Activated CD4-positive, alpha-beta T cell treated with anti-CD3 and anti-CD28 coated beads, Interleukin-2, amount 50 U/mL, for 48 hours (primary cell): ENCODE results near the gene SFI1.
A peak's percentile ranks its signal among the peaks of the same experiment; 100 is the strongest.

ENCODE experiments used
- DNase-seq, 2 experiments: peaks; one replicate each; pipeline ENCODE4 v3.0.0-alpha.2; 2020

The SFI1 gene

DNA sequence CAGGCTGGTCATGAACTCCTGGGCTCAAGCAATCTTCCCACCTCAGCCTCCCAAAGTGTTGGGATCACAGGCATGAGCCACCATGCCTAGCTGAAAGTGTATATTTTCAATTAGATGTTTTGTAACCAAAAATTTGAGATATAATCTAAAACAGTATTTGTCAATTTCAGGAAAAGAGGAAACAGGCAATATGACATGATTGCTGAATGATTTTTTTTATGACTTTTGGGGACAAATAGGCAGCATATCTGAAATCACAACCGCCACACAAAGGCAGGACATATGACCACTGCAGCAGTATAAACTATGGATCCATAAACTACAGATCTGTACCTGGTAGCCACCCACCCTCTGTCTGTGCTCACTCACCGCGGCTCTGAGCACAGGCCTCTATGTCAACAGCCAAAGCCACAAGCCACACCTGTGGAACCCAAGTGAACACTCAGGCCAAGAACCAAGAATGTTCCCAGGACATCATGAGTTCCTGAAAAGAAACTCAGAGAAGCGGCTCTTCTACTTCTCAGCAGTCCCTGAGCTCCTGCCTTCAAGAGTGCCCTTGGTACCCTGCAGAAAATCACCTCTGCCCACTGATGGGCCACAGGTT is 143.2 kb downstream of the SFI1 start:
- DNase-seq = no peak

DNA sequence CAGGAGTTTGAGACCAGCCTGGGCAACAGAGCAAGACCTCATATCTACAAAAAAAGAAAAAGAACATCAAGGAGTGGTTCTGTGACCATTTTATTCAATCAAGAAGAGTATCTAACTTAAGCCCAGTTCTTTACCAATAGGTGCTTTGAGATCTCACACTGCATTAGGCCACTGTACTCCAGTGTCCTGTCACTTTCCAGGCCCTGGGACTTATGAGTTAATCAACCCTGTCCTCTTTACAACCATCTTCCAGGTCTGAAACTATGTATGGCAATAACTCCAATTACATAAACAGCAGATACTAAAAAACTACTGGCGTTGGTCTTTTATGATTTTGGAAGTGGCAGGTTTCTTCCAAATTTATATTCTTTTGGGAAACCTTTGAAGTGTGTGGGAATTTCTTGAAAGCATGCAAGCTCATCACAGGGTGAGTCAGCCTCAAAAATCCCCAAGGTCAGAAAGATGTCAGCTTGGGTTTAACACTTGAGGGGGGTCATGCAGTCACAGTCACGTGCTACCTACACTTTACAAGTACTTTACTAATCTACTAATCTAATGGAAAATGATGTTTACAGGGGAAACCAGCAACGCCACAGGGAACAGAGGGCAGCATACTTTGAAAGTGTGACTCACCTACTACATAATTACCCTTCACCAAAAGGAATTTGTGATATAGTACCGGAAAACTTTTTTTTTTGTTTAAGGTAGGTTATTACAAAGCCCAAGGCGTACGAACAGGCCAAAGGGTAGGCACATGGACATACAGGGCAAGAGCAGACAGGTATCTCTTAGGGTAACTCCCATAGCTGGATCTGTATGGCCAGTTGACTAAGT is 150.1 kb downstream of the SFI1 start:
- peak; percentile 41 to 57 for DNase-seq

DNA sequence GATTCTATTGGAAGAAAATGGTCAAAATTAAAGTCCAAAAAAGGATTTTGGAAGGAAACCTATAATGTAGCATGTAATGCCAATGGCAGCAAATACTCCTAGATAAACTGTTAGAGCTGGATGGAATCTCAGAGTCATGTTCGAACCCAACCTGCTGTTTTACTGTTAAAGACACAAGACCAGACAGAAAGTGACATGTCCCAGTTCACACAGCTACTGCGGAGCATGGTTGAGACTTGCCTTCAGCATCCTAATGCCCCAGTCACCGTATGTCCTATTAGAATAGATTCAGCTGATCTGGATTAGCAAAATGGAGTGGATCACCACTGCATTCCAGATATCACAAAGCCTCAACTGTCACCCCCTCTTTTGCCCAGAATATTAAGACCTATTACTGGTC is 150.7 kb downstream of the SFI1 start:
- DNase-seq = no peak

DNA sequence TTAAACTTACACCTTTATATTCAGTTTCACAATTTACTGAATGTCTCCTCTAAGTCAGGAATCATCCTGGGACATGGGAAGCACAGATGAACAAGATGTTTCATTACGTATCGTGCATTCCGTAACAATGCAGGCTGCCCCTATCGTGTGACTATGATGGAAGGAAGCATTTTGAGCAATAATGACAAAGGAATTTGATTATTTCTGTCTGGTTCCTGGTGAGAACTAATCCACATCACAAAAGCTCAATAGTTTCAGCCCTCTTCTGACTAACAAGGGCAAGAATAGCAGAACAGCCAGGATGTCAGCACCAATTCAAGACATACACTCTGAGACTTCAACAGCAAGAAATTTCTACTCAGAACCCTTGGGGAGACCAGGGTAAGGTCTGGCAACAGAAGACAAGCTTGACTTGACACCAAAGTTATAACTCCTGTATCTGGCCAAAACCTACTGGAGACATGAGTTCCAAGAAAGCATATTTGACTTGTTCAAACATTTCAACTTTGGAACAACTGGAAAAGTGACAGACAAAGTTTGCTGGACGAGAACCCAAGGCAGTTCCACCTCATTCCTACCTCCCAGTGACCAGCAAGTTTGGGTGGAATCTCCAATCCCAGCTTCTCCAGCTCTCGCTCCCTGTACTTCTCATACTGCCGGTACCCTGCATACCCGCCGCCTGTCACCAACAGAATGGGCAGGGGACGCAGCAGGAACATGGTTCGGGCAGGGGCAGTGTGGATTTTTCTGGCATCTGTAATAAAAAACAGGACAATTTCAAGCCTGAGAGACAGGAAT is 151.4 kb downstream of the SFI1 start:
- DNase-seq = no peak

DNA sequence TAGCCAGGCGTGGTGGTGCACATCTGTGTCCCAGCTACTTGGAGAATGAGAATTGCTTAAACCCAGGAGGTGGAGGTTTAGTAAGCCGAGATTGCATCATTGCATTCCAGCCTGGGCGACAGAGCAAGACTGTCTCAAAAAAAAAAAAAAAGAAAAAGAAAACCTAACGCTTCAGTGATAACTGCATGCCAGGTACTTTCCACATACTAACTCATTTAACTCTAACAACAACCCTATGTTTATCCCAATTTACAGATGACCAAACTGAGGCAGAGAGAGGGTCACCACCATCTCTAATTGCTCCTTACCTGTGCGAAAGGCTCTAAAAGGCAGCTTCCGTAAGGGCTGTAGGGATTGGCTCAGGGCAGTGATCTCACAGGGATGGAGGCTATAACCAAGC is 154.1 kb downstream of the SFI1 start:
- DNase-seq = no peak

DNA sequence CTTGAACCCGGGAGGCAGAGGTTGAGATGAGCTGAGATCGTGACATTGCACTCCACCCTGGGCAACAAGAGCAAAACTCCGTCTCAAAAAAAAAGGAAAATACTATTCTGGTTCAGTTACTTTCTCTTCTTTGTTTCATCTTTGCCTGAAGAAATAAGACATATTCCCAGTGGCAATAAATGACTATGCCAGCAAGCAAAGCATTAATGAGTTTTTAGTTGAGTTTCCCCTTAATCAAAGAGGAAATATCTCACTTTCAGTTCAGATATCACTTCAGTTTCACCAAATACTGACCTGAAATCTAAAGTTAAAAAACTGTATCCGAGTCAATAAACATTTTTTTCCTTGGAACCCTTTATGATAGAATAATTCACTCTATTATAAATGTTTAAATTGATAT is 155.3 kb downstream of the SFI1 start:
- DNase-seq = no peak

DNA sequence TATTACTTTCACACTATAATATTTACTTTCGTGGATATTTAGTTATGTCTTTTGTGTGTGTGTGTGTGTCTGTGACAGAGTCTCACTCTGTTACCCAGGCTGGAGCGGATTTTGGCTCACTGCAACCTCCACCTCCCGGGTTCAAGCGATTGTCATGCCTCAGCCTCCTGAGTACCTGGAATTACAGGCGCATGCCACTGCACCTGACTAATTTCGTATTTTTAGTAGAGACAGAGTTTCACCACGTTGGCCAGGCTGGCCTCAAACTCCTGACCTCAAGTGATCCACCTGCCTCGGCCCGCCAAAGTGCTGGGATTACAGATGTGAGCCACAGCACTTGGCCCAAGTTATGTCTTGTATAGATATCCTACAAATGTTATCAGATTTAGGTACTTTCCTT is 155.8 kb downstream of the SFI1 start:
- DNase-seq = peak in 1 of 2 experiments; percentile 14

DNA sequence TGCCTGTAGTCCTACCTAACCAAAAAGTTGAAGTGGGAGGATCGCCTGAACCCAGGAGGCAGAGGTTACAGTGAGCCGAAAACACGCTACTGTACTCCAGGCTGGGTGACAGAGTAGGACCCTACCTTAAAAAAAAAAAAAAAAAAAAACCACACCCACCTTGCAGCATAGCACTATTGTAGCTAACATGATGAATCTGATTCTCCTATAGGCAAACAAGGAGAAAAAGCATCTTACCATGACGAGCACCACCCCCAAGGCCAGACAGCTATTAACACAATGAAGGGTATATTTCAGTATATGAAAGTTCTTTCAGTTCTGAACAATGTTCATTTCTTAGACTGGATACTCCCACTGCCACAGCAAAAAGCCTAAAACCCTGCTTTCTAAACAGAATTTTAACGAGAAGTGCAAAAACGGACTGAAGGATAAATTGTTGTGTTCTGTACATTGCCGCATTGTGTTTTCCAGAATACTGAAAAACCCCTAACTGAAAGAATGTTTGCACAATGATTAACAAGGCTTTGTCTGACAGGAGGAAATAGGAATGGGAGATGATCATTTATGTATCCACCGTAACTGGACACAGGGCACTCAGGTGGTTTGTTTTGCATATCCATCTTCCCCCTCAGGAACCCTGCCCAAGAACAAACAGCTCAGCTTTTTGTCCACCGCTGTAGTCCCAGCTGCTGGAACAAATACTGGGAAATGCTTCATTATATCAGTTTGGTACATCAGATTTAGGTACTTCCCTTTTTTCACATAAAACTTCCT is 156.8 kb downstream of the SFI1 start:
- DNase-seq = no peak

DNA sequence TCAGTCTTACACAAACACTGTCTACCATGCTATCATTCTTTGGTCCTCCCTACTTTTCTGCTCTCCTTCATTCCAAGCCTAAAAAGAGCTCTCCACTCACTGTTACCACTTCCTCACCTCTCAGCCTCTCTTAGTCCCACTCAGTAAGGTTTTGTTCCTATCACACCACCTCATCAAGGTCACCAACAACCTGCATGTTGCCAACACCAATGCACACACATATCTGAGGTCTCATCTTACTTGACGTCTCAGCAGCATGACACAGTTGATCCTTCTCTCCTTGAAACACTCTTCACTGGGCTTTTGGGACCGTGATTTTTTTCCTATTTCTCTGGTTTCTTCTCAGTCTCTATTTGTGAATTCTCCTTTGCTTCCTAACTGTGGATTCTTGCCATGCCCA is 157.6 kb downstream of the SFI1 start:
- no peak for DNase-seq

DNA sequence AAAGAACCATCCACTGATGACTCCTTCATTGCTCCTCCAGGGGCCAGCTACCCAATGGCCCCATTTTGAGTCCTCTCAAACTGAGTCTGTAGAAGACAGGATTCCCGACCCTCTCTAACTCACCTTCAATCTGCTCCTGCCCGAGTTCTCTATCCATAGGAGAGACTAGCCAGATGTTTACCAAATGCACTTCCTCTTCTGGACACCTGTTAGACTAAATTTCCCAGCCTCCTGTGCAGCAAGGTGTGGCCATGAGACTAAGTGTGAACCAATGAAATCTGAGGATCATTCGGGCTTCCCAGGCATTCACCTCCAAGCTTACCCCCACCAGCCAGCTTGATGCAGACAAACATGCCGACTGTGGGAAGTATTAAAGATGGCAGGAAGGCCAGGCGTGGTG is 158.1 kb downstream of the SFI1 start:
- DNase-seq = no peak

DNA sequence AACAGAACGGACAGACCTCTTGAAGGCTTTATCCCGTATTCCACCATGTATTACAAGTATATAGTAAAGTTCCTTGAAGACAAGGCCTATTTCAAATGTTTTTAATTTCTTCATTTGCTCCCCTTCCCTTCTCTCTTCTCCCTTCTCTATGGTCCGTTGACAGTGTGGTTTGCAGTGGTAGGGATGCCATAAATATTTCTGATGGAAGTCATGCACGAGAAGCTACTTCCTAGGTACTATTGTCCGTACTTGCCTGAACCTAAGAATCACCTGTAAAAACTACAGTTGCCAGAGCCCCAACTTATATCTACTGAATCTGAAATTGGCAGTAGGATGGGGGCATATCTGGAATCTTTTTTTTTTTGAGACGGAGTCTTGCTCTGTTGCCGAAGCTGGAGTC is 162.9 kb downstream of the SFI1 start:
- no peak for DNase-seq

DNA sequence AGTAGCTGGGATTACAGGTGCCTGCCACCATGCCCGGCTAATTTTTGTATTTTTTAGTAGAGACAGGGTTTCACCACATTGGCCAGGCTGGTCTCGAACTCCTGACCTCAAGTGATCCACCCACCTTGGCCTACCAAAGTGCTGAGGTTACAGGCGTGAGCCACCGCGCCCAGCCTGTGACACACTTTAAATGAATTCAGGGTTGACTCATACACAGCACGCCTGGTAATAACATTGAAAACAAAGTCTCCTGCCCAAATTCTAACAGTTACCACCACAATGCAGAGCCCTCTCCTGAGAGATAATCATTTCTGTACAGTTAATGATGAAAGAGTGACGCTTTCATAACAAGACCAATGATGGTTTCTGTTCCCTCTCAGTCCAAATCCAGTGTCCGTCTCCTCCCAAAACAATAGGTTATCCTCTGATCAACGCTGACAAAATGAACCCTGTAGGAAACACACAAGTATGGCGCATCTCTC is 164.6 kb downstream of the SFI1 start:
- DNase-seq = peak; percentile 65 to 70

DNA sequence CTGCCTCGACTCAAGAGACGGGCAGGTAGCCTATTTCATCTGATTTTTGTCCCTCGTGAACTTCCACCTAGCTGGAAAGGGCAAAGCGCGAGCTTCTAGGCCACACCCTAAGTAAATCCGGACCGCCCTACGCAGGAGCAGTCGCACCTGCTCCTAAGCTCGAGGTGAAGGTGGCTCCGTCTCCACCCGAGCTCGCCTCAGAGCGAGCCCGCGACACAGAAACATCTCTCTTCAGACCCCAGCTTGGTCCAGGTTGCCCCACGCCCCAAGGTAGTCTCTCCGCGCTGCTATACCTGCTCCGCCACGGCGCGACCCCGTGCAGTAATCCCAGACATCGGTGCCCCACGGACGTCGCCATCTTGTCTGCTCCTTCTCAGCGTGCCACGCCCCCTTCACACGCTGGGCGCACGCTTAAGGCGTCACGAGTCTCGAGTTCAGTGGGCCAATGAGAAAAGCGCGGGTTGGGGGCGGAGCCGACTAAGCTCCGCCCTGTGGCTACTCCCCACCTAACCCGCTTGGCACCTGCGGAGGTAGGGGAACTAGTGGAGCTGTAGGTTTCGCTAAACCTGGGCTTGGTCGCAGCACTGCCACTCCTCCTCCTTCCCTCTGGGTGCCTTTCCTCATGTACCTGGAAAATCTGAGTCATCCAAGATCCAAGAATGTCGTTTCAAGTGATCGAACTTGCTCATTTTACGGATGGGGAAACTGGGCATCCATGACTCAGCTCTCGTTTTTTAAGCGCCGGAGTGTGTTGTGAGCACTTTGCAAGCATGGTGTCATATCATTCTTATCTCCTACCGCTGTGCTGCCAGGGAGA is 165.7 kb downstream of the SFI1 start, which contains the start of gene PISD:
PISD (minus strand) TSS at position 365 of the 817 bp plus-strand sequence; CDS start at position 358, 7 bp downstream.
- peak; percentile 97 for DNase-seq

DNA sequence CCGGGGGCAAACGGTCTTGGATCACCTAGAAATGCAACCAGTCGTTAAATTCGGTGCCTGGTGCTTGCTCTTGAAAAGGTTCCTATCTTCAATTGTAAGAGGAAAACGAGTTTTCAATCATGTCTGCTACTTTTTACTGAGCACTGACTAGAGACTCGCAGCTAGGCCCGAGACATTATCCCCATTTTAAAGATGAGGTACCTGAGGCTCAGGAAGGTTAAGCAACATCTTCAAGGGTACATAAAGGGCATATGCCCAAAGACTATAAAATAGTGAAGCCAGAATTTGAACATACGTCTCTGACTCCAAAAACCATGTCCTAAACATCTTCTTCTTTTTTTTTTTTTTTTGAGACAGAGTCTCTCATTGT is 166.3 kb downstream of the SFI1 start:
- DNase-seq = no peak
